ENCODE results near the gene MSL1. TPM values are rescaled to one million over a fixed set of nuclear protein-coding genes. Genes with fewer than 3 reads are reported as not detected.
"Not testable (repeated sequence)": the region's sequence is repeated elsewhere in the genome, so short reads cannot be mapped to it uniquely, and the experiment has no call there.

MSL1 gene
- total RNA-seq, 2 experiments from 2014 or later, result 62.7 to 66.7 TPM

GRCh38 chr17:40124279-40125141 is 2.7 kb downstream of the MSL1 start:
- H3K36me3 Mint-ChIP-seq, result peaks cover 35% of the 10 kb centered on the region
- H3K4me3 Mint-ChIP-seq, result peak overlapping the region; percentile 99

GRCh38 chr17:40129498-40129897 is 7.7 kb downstream of the MSL1 start:
- Mint-ChIP-seq H3K27me3 (no peaks in the 10 kb centered on the region), H3K9me3 (no peaks in the 10 kb centered on the region), H3K4me1 (peaks cover 24% of the 10 kb centered on the region), H3K4me3 (no peak overlapping the region), H3K27ac (no peak overlapping the region), H3K36me3 (peaks cover 55% of the 10 kb centered on the region)
- no peak for DNase-seq

More at GRCh38 chr17:40124279-40125141, 2.7 kb downstream of the MSL1 start:
- Mint-ChIP-seq H3K4me1 (peaks cover 30% of the 10 kb centered on the region), H3K27me3 (no peaks in the 10 kb centered on the region), H3K9me3 (no peaks in the 10 kb centered on the region), H3K27ac (peak overlapping the region; percentile 76)
- DNase-seq, result no peak

DNA sequence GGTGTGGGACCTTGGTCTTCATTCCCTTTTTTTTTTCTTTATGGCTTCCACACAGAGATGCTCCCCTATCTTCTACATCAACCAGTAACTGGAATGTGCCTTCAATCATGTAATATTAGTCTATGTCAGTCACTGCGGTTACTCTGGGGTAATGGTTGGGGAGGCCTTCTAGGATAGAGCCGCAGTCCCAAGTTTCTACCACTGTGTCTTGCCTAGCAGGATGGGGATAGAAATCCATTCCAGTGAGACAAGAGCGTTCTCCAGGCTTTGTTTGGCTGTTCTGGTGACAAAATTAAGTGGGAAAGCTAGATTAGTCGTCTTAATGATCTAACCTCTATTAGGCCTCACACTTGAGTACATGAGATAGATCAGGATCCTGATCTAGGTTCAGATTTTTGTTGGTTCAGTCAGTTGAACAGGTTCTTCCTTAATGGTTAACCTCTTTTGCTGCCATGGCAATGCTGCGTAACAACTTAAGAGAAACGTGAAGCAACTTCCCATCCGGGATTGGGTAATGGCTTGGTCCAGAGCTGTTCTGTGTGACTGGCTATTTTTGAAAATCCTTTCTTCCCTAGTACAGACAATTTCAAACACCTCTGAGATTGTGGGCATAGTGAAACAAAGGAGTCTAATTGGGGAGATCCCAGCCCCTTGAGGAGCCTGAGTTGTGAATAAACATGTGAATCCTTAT is 8.7 kb downstream of the MSL1 start:
- H3K27me3 Mint-ChIP-seq, result no peaks in the 10 kb centered on the region
- no peaks in the 10 kb centered on the region for H3K9me3 Mint-ChIP-seq
- peak overlapping the region; percentile 47 for H3K27ac Mint-ChIP-seq
- H3K4me3 Mint-ChIP-seq, result no peak overlapping the region
- no peak for DNase-seq
- peaks cover 21% of the 10 kb centered on the region for H3K4me1 Mint-ChIP-seq
- peaks cover 53% of the 10 kb centered on the region for H3K36me3 Mint-ChIP-seq

GRCh38 chr17:40134184-40134583 is 12.4 kb downstream of the MSL1 start:
- H3K36me3 Mint-ChIP-seq, result peaks cover 39% of the 10 kb centered on the region
- no peaks in the 10 kb centered on the region for H3K9me3 Mint-ChIP-seq
- H3K27ac Mint-ChIP-seq, result peak overlapping the region; percentile 67
- H3K4me1 Mint-ChIP-seq, result peaks cover 29% of the 10 kb centered on the region
- no peaks in the 10 kb centered on the region for H3K27me3 Mint-ChIP-seq
- DNase-seq, result no peak
- no peak overlapping the region for H3K4me3 Mint-ChIP-seq

- H3K36me3 Mint-ChIP-seq, result peaks cover 32% of the 10 kb centered on the region
- H3K9me3 Mint-ChIP-seq, result no peaks in the 10 kb centered on the region
- no peak for DNase-seq
- no peaks in the 10 kb centered on the region for H3K27me3 Mint-ChIP-seq
- peak overlapping the region; percentile 57 for H3K27ac Mint-ChIP-seq
- H3K4me3 Mint-ChIP-seq, result no peak overlapping the region
- peaks cover 33% of the 10 kb centered on the region for H3K4me1 Mint-ChIP-seq
Observed at GRCh38 chr17:40135817-40136216, 14.0 kb downstream of the MSL1 start.

DNA sequence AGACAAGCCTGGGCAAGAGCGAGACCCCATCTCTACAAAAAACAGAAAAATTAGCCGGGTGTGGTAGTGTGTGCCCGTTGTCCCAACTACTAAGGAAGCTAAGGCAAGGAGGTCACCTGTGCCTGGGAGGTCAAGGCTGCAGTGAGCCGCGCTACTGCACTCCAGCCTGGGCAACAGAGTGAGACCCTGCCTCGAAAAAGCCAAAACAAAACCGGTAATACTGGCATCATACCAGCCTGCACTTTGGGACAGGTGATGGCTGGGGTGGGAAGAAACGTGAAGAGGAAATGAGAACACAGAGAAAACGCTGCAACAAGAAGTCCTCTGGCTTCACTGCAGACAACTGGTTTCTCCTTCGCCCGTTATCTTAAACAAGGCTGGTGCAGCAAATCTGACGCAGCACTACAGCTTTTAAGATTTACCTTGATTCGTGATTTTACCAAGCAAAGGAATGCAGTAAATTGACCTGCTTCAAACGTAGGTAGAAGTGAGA is 17.8 kb downstream of the MSL1 start:
- Mint-ChIP-seq H3K36me3 (peaks cover 20% of the 10 kb centered on the region), H3K4me1 (peaks cover 36% of the 10 kb centered on the region), H3K9me3 (no peaks in the 10 kb centered on the region), H3K27me3 (no peaks in the 10 kb centered on the region), H3K27ac (peak overlapping the region; percentile 94), H3K4me3 (peak overlapping the region; percentile 91)
- no peak for DNase-seq

DNA sequence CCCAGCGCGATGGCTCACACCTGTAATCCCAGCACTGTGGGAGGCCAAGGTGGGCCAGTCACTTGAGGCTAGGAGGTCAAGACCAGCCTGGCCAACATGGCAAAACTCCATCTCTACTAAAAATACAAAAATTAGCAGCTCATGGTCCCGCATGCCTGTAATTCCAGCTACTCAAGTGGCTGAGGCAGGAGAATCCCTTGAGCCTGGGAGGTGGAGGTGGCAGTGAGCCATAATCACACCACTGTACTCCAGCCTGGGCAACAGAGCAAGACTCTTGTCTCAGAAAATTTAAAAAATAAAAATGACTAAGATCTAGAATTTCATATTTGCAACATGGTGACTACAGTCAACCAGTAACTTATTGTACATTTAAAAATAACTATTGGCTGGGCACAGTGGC is 21.4 kb downstream of the MSL1 start:
- Mint-ChIP-seq H3K4me1 (peaks cover 32% of the 10 kb centered on the region), H3K36me3 (peaks cover 30% of the 10 kb centered on the region)
- not testable (repeated sequence) for DNase-seq, H3K27me3 Mint-ChIP-seq, H3K9me3 Mint-ChIP-seq, H3K4me3 Mint-ChIP-seq, H3K27ac Mint-ChIP-seq

DNA sequence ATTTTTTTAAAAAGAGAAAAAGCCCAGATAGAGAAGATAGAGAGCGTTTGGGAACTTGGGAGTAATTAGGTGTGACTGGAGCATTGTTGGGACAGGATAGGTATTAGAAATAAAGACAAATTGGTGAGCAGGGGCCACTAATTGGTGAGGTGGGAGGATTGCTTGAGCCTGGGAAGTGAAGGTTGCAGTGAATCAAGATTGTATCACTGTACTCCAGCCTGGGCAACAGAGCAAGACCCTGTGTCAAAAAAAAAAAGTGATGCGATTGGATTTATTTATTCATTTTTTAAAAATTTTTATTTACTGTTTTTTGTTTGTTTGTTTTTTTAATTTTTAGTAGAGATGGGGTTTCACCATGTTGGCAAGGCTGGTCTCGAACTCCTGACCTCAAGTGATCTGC is 23.7 kb downstream of the MSL1 start:
- H3K4me3 Mint-ChIP-seq, result no peak overlapping the region

GRCh38 chr17:40148527-40148926 is 26.8 kb downstream of the MSL1 start:
- no peaks in the 10 kb centered on the region for H3K9me3 Mint-ChIP-seq
- H3K36me3 Mint-ChIP-seq, result peaks cover 41% of the 10 kb centered on the region
- H3K4me3 Mint-ChIP-seq, result no peak overlapping the region
- no peak for DNase-seq
- peaks cover 27% of the 10 kb centered on the region for H3K4me1 Mint-ChIP-seq
- H3K27ac Mint-ChIP-seq, result peak overlapping the region; percentile 39
- H3K27me3 Mint-ChIP-seq, result no peaks in the 10 kb centered on the region

More for the DNA sequence above, 23.7 kb downstream of the MSL1 start:
- Mint-ChIP-seq H3K4me1 (peaks cover 28% of the 10 kb centered on the region), H3K9me3 (no peaks in the 10 kb centered on the region), H3K27ac (no peak overlapping the region), H3K27me3 (no peaks in the 10 kb centered on the region), H3K36me3 (peaks cover 42% of the 10 kb centered on the region)
- no peak for DNase-seq

DNA sequence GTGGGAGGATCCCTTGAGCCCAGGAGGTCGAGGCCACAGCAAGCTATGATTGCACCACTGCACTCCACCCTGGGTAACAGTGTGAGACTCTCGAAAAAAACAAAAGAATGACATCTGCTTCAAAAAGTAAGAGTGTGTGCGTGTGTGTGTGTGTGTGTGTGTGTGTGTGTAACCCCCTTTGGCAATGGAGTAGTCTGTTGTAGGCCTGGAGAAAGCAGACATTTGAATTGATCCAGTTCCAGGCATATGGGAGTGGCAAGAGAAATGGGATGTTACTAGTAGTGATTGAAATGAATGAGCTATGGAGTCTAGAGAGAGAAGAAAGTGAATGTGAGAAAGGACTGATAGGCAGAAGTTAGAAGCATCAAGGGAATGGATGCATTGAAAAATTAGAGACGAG is 28.5 kb downstream of the MSL1 start:
- Mint-ChIP-seq H3K27ac (no peak overlapping the region), H3K27me3 (no peaks in the 10 kb centered on the region), H3K4me1 (peaks cover 32% of the 10 kb centered on the region)

DNA sequence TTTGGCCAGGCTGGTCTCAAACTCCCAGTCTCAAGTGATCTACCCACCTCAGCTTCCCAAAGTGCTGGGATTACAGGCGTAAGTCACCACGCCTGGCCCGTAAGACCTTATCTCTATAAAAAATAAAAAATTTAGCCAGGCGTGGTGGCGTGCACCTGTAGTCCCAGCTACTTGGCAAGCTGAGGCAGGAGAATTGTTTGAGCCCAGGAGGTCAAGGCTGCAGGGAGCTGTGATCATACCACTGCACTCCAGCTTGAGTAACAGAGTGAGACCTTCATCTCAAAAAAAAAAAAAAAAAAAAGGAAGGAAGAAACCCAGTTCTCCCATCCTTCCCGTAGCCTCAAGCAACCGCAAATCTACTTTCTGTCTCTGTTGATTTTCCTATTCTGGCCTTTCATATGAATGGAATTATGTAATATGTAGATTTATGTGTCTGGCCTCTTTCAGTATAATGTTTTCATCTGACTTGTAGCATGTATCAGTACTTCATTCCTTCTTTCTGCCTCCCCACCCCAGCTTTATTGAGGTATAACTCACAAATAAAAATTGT is 29.7 kb downstream of the MSL1 start:
- H3K4me1 Mint-ChIP-seq, result peaks cover 28% of the 10 kb centered on the region

More for the DNA sequence above, 28.5 kb downstream of the MSL1 start:
- Mint-ChIP-seq H3K9me3 (no peaks in the 10 kb centered on the region), H3K36me3 (peaks cover 54% of the 10 kb centered on the region), H3K4me3 (no peak overlapping the region)
- no peak for DNase-seq

GRCh38 chr17:40153603-40154236 is 31.9 kb downstream of the MSL1 start:
- Mint-ChIP-seq H3K9me3 (no peaks in the 10 kb centered on the region), H3K4me3 (no peak overlapping the region), H3K4me1 (peaks cover 20% of the 10 kb centered on the region), H3K27ac (peak overlapping the region; percentile 91), H3K27me3 (no peaks in the 10 kb centered on the region), H3K36me3 (peaks cover 46% of the 10 kb centered on the region)
- peak; percentile 8 for DNase-seq

More for the DNA sequence above, 29.7 kb downstream of the MSL1 start:
- DNase-seq, result no peak
- no peaks in the 10 kb centered on the region for H3K9me3 Mint-ChIP-seq
- peaks cover 51% of the 10 kb centered on the region for H3K36me3 Mint-ChIP-seq
- no peak overlapping the region for H3K4me3 Mint-ChIP-seq
- H3K27me3 Mint-ChIP-seq, result no peaks in the 10 kb centered on the region
- H3K27ac Mint-ChIP-seq, result no peak overlapping the region

DNA sequence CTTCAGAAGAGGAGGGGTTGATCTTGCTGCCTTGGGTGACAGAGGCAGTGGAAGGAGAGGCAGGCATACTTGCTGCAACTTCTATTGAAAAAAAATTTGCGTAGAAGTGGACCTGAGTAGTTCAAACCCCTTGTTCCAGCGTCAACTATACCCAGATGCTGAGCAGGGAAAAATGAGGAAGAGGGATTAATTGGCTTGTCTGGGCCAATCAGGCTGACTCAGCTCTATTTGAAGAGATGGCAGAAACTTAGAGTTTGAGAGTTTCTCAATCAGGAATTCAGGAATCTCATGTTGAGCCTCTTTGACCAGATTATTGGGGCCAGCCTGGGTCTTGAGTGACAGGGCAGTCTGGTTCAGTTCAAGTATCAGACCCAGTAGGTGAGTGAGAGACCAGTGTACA is 36.2 kb downstream of the MSL1 start:
- peaks cover 13% of the 10 kb centered on the region for H3K4me1 Mint-ChIP-seq
- H3K36me3 Mint-ChIP-seq, result peaks cover 31% of the 10 kb centered on the region
- H3K4me3 Mint-ChIP-seq, result no peak overlapping the region
- no peaks in the 10 kb centered on the region for H3K9me3 Mint-ChIP-seq
- no peak for DNase-seq
- peak overlapping the region; percentile 20 for H3K27ac Mint-ChIP-seq
- H3K27me3 Mint-ChIP-seq, result no peaks in the 10 kb centered on the region

DNA sequence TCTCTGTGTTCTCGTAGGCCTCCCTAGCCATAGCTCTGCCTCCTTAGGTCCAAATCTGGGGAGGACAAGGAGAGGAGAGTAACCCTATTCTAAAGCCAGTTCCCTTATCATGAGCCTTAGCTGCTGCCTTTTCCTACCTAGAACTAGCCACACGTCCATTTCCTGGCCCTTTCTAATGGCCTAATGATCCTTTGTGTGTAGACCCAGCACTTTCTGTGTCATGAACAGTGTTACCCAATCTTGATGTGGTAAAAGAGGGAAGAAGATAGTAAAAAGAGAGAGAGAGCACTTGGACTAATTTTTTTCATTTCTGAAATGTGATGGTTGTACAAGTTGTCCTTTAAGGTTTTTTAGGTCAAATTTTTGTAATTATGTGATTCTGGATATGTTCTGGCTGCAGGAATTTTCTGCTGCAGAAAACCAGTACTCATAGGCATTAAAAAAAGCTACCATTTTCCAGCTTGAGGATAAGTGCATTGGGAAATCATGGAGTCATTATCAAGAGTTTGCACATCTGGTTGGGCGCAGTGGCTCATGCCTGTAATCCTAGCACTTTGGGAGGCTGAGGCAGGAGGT is 36.8 kb downstream of the MSL1 start:
- Mint-ChIP-seq H3K4me1 (peaks cover 9% of the 10 kb centered on the region), H3K9me3 (no peaks in the 10 kb centered on the region), H3K4me3 (no peak overlapping the region), H3K36me3 (peaks cover 26% of the 10 kb centered on the region), H3K27me3 (no peaks in the 10 kb centered on the region), H3K27ac (peak overlapping the region; percentile 23)
- no peak for DNase-seq
